ENCODE measurements around the gene FAM174C.

GRCh38 chr19:1227304-1228054 lies 47.9 kb upstream of the FAM174C start:
- TF ChIP-seq CTCF (IDR thresholded peaks at IDR 0.05) (no peak), POLR2A (IDR thresholded peaks at IDR 0.05) (no peak)
